22Rv1 (cell line): ENCODE measurements around the gene HSPB3.
"Not testable (repeated sequence)": the region's sequence is repeated elsewhere in the genome, so short reads cannot be mapped to it uniquely, and the experiment has no call there.

Experiments
- ZFX ChIP-seq: fragments of 450-650 bp; IDR thresholded peaks from 2 replicates; pipeline ENCODE4 v1.6.1; 2017; ENCODE audit warnings: antibody characterized with exemption, borderline replicate concordance
- TF ChIP-seq, protein P1 (sequence below): fragments of 450-650 bp; IDR thresholded peaks from 2 replicates; pipeline ENCODE4 v1.5.1; 2017; ENCODE audit warnings: mild to moderate bottlenecking

DNA sequence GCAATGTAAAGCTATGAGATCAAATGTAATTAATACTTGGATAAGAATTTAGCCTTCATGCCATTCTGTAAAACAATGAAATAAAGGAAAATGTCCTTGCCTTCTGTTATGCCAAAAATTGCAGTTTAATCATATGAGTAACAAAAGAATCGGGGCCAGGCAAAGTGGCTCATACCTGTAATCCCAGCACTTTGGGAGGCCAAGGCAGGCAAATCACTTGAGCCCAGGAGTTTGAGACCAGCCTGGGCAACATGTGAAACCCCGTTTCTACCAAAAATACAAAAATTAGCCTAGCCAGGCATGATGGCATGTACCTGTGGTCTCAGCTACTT is 34.1 kb downstream of the HSPB3 start:
- TF ChIP-seq, protein P1, sequence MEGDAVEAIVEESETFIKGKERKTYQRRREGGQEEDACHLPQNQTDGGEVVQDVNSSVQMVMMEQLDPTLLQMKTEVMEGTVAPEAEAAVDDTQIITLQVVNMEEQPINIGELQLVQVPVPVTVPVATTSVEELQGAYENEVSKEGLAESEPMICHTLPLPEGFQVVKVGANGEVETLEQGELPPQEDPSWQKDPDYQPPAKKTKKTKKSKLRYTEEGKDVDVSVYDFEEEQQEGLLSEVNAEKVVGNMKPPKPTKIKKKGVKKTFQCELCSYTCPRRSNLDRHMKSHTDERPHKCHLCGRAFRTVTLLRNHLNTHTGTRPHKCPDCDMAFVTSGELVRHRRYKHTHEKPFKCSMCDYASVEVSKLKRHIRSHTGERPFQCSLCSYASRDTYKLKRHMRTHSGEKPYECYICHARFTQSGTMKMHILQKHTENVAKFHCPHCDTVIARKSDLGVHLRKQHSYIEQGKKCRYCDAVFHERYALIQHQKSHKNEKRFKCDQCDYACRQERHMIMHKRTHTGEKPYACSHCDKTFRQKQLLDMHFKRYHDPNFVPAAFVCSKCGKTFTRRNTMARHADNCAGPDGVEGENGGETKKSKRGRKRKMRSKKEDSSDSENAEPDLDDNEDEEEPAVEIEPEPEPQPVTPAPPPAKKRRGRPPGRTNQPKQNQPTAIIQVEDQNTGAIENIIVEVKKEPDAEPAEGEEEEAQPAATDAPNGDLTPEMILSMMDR = peak; percentile 38
- TF ChIP-seq ZFX = not testable (repeated sequence)
